Lower leg skin (tissue), 4 donors: ENCODE measurements around the gene GDPD3. TPM values are rescaled to one million over a fixed set of nuclear protein-coding genes. Genes with fewer than 3 reads are reported as not detected.

ENCODE experiments used
- DNase-seq, 2 donors: peaks; one replicate each; pipeline ENCODE4 v3.0.0-alpha.2; 2019; ENCODE audit warnings: low spot score in 2 of 2
- H3K4me3 ChIP-seq: fragments of 200-600 bp; sonication (generic); 2 replicates; pipeline ENCODE4 v1.5.1; 2017; ENCODE audit warnings: mild to moderate bottlenecking, low read depth; ENCODE audit not compliant: poor library complexity, severe bottlenecking
- CTCF ChIP-seq, 3 donors: fragments of 450-650 bp; IDR thresholded peaks; one replicate each; pipeline ENCODE4 v1.5.1; 2016; ENCODE audit warnings: antibody characterized with exemption in 3 of 3, mild to moderate bottlenecking in 3 of 3, moderate library complexity in 2 of 3
- POLR2A ChIP-seq, 2 donors: fragments of 450-650 bp; IDR thresholded peaks; one replicate each; pipeline ENCODE4 v1.6.1; 2016 to 2017; ENCODE audit warnings: antibody characterized with exemption in 2 of 2, mild to moderate bottlenecking in 1 of 2, moderate library complexity in 1 of 2
- WGBS, 2 donors: methylation state at CpG; one replicate each; pipeline ENCODE4 v1.1.5; 2018; 5-methylcytosine and 5-hydroxymethylcytosine counted together
- intact Hi-C: fragments of 100-400 bp; cut with DNase I; formaldehyde crosslinking; loops from one replicate; pipeline ENCODE4 v1.15.0; 2023; ENCODE audit warnings: low total_unique reads
- total RNA-seq, 4 donors: library from RNA; depleted of rRNA; stranded (reverse); fragments of >200 nt; gene quantifications; one replicate each; pipeline ENCODE4 v1.1.0, GENCODE V29; 2016

GDPD3 gene
- total RNA-seq, 4 donors from 2014 or later, result 7.4 to 15.2 (median 11.6) TPM

- 74 to 81% methylated on average over 4 of the region's 4 CpGs for WGBS, 2 donors
- DNase-seq, result no peak
- H3K4me3 ChIP-seq, result no peak overlapping the region
- no peak for TF ChIP-seq POLR2A (IDR thresholded peaks at IDR 0.05)
- no peak for TF ChIP-seq CTCF (IDR thresholded peaks at IDR 0.05)
- intact Hi-C loops, result loop anchor here (5.0 kb wide), 1 partner anchor 98 kb away; the partner anchor contains the start of gene TMEM219
Observed at GRCh38 chr16:30060346-30060745, 53.0 kb downstream of the GDPD3 start.

DNA sequence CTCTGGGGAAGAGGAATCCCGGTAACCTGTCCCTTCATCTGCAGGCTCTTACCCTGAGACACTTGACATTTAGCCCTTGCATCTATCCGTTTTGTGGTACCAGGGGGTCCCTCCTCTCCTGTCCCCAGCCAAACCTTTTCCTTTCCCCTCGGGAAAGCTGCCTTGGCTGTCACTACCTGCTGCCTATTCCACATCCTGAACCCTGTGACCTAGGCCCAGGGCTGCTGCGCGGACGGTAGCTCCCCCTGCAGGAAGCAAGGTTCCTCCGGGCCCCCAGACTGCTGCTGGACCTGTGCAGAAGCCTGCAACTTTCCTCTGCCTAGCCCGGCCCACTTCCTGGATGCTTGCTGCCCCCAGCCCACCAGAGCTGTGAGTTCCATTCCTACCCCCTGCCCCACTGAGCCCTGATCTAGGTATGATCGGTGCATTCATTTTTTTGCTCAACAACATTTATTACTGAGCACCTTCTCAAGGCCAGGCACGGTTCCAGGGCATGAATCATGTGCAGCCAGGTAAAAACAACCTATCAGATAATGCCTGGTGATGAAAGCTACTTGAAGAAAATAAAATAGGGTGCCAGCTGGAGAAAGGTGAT, 58.3 kb downstream of the GDPD3 start:
- WGBS, 2 donors, result 32 to 40% methylated on average over 10 of the region's 10 CpGs
- intact Hi-C loops, result no loop called here
- TF ChIP-seq POLR2A (IDR thresholded peaks at IDR 0.05) (no peak), CTCF (IDR thresholded peaks at IDR 0.05) (no peak)
- DNase-seq, result no peak
- no peak overlapping the region for H3K4me3 ChIP-seq

Other genes with a start within 250 kb of the GDPD3 start
- gene SEZ6L2, start 214.0 kb downstream of the GDPD3 start, total RNA-seq, result 100 to 1,000 TPM in 1 of 4 donors, 1 to 10 TPM in 3; 1.4 to 100 (median 3.1) TPM
- gene ASPHD1, start 213.0 kb downstream of the GDPD3 start, total RNA-seq, result not detected
- 10 to 100 TPM; 19.7 to 34.4 (median 26.0) TPM for gene KCTD13, start 187.3 kb downstream of the GDPD3 start, total RNA-seq
- 100 to 1,000 TPM; 118 to 143 (median 130) TPM for gene TMEM219, start 151.5 kb downstream of the GDPD3 start, total RNA-seq
- gene TAOK2, start 139.7 kb downstream of the GDPD3 start, total RNA-seq, result 10 to 100 TPM; 35.5 to 47.9 (median 38.1) TPM
- 10 to 100 TPM; 13.7 to 28.9 (median 21.5) TPM for gene HIRIP3, start 117.9 kb downstream of the GDPD3 start, total RNA-seq
- gene INO80E, start 117.3 kb downstream of the GDPD3 start, total RNA-seq, result 100 to 1,000 TPM in 1 of 4 donors, 10 to 100 TPM in 3; 40.9 to 157 (median 61.8) TPM
- gene DOC2A, start 102.5 kb downstream of the GDPD3 start, total RNA-seq, result 1 to 10 TPM in 1 of 4 donors, under 1 TPM in 2, not detected in 1; 0.21 to 2.6 (median 0.69) TPM
- not detected for gene C16orf92, start 90.3 kb downstream of the GDPD3 start, total RNA-seq
- not detected for gene TLCD3B, start 82.3 kb downstream of the GDPD3 start, total RNA-seq
- 100 to 1,000 TPM; 836 to 988 (median 910) TPM for gene ALDOA, start 47.8 kb downstream of the GDPD3 start, total RNA-seq
- gene PPP4C, start 37.5 kb downstream of the GDPD3 start, total RNA-seq, result 10 to 100 TPM; 53.3 to 75.4 (median 67.4) TPM
- gene TBX6, start 21.6 kb downstream of the GDPD3 start, total RNA-seq, result 1 to 10 TPM; 2.6 to 7.2 (median 3.8) TPM
- gene YPEL3, start 17.3 kb downstream of the GDPD3 start, total RNA-seq, result 100 to 1,000 TPM; 185 to 351 (median 229) TPM
- 10 to 100 TPM; 39.6 to 62.3 (median 49.6) TPM for gene MAPK3, start 9.7 kb upstream of the GDPD3 start, total RNA-seq
- 10 to 100 TPM; 16.7 to 44.4 (median 27.0) TPM for gene CORO1A, start 70.1 kb upstream of the GDPD3 start, total RNA-seq
- gene BOLA2B, start 80.1 kb upstream of the GDPD3 start, total RNA-seq, result 100 to 1,000 TPM in 3 of 4 donors, 10 to 100 TPM in 1; 87.6 to 199 (median 147) TPM
- gene SLX1A, start 80.3 kb upstream of the GDPD3 start, total RNA-seq, result 10 to 100 TPM; 22.1 to 68.1 (median 45.3) TPM
- gene SULT1A3, start 85.7 kb upstream of the GDPD3 start, total RNA-seq, result 10 to 100 TPM in 2 of 4 donors, 1 to 10 TPM in 2; 2.0 to 19.3 (median 11.3) TPM
- 1 to 10 TPM; 1.4 to 2.4 (median 1.7) TPM for gene NPIPB13, start 134.9 kb upstream of the GDPD3 start, total RNA-seq
- gene CD2BP2, start 241.8 kb upstream of the GDPD3 start, total RNA-seq, result 10 to 100 TPM; 33.6 to 43.2 (median 38.5) TPM